EL (cell line): Measurements from ENCODE around the gene ELK3.

Experiments used
- DNase-seq: peaks from one replicate; pipeline ENCODE4 v3.0.0-alpha.2; 2016

ELK3 gene

DNA sequence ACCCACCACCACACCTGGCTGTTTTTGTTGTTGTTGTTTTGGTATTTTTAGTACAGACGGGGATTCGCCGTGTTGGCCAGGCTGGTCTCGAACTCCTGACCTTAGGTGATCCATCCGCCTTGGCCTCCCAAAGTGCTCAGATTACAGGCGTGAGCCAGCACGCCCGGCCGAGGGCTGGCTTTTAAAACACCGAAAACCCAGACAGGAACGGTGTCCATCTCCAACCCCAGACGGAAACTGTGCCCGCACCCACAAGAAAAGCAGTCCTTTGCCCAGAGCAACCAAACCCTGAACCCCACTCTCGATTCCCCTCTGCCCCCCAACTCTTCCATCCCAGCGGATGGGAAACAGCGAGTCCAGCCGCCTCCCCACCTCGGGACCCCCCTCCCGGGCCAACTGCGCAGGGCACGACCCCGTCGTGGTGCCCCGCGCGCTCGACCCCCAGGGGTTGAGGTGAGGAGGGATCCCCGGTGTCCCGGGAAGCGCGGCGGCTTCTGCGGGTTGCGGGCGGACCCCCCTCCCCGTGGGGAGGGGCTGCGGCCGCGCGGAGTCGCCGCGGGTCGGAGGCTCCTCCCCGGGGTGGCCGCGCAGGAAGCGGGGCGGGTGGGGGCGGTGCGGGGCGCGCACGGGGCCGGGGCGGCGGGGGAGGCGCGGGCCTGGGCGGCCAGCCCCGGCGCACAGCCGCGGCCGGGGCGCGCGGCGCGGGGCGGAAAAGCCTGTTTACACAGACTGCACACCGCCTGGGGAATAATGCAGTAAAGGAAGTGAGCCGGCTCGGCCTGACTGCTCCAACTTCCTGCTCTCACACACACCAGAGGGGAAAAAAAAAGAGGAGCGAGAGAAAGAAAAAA, at the start of gene ELK3:
TSS of gene ELK3 (plus strand) at position 651 of the 851 bp plus-strand sequence.
- DNase-seq = peak; percentile 75

- no peak for DNase-seq
Observed at GRCh38 chr12:96146747-96147146, 47.4 kb upstream of the ELK3 start.

DNA sequence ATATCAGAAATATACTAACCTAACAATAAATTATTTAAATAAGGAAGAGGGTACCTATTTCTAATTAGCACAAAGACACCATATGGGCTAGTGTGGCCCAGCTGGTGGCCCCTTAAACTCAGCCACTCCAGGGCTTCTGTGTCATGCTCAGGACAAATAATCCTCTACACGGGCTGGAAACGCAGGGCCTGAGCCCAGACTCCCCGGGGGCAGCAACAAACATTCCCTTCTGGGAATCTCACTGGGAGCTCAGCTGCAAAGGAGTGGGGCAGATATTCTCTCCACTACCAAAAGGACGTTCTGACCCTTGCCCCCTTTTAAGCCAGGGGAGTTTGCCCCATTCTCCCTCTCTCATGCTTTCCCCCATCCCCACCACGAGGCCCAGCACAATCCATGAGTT, 43.7 kb upstream of the ELK3 start:
- DNase-seq = no peak

DNA sequence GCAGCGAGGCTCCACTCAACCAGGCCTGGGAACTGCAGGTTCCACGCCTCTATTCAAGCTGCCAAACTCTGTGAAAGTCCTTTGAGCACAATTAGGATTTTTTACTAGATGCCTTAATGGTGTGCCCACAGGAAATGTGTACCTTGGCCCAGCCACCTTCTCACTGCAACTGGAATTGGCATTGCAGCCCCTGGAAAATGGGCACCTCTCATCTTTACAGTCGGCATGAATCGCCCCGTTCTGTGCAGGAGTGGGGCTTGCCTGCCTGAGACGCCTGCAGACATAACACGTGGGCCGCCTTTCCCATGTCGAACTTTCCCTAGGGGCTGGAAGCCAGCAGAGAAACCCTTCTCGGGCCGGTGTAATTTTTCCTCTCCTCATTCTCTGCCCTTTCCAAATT, 42.0 kb upstream of the ELK3 start:
- no peak for DNase-seq

GRCh38 chr12:96153131-96153725, 40.9 kb upstream of the ELK3 start:
- DNase-seq = no peak

- no peak for DNase-seq
Observed at GRCh38 chr12:96155181-96155580, 39.0 kb upstream of the ELK3 start.

- no peak for DNase-seq
Observed at GRCh38 chr12:96155781-96156180, 38.4 kb upstream of the ELK3 start.

DNA sequence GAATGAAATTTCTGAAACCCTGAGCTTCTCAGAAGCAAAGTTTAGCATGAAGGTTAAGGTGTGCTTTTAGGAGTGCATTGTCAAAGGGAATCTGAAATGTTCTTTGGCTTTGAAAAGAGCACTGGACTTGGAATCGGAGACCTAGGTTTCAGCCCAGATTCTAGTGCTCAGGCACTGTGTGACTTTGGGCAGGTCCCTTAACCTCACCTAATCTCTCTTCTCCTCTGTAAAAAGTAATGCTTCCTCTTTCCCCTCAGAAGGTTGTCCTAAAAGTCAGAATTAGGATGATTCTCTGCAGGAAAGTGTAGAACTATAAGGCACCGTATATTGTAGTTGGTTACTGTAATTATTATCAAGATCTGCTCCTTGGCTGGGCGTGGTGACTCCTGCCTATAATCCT, 38.0 kb upstream of the ELK3 start:
- DNase-seq = no peak

GRCh38 chr12:96157427-96157826, 36.7 kb upstream of the ELK3 start:
- no peak for DNase-seq

GRCh38 chr12:96164951-96165811, 29.0 kb upstream of the ELK3 start:
- no peak for DNase-seq

DNA sequence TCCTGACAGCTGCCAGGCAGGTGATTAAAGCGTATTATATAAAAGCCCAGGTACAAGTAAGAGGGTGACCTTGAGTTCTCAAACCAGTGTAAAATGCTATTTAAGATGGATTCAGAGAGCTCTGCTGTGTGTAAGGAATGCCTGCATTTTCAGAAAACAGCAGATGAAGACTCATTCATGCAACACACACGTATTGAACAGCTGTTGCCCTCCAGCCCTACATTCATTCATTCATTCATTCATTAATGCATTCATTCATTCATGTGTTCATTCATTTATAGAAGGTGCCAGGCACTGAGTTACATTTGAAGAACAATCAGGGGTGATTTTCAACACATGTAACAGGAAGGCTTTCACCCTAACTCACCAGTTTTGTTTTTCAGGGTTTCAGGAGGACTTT, 27.4 kb upstream of the ELK3 start:
- DNase-seq = no peak

GRCh38 chr12:96167492-96167891, 26.7 kb upstream of the ELK3 start:
- DNase-seq = no peak

DNA sequence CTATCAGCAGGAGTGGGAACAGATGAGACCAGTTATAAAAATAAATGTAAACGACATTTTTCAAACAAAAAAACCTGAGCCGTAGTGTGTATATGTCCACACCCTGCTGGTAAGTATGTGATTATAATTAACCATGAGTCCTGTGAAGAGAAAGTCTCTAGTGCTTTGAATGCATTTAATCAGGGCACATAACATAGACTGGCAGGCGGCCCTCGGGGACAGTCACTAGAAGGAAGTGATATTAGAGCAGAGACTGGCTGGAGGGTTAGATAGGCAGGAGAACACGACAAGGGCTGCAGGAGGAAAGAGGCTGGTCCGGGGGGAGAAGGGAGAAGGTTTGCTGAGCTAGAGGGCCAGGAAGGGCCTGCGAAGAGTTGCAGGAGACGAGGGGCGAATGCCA, 23.8 kb upstream of the ELK3 start:
- DNase-seq = no peak

GRCh38 chr12:96170762-96171161, 23.4 kb upstream of the ELK3 start:
- no peak for DNase-seq

GRCh38 chr12:96171905-96172304, 22.3 kb upstream of the ELK3 start:
- no peak for DNase-seq

DNA sequence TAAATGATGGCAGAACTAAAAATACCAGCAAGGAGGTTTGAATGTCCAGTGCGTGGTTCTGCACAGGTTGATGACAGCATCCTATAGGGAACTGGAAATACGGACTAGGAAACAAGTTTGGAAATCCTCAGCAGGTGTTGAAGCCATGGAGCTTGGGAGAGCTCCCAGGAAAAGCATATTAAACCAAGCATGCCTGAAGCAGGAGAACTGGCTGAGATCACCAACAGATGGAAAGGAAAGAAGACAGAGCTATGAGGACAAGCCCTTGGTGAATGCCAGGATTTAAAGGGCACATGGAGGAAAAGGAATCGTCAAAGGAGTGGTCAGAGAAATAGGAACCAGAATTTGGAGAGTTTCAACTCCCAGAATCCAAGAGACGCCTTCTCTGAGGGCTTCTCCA, 21.2 kb upstream of the ELK3 start:
- DNase-seq = no peak

DNA sequence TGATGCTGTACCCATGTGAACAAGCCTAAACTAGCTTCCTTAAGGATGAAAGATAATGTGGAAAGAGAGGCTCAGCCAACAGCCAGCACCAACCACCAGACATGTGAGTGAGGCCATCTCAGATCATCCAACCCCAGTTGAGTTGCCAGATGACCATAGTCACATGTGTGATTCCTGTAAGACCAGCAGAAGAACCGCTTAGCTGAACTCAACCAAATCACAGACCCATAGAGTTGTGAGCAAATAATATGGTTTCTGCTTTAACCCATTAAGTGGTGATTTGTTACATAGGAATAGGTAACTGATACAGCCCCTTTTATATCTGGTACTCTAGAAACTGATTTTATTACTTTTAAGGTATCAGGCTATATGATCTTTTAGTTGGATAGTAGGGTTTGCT, 17.6 kb upstream of the ELK3 start:
- DNase-seq = no peak

DNA sequence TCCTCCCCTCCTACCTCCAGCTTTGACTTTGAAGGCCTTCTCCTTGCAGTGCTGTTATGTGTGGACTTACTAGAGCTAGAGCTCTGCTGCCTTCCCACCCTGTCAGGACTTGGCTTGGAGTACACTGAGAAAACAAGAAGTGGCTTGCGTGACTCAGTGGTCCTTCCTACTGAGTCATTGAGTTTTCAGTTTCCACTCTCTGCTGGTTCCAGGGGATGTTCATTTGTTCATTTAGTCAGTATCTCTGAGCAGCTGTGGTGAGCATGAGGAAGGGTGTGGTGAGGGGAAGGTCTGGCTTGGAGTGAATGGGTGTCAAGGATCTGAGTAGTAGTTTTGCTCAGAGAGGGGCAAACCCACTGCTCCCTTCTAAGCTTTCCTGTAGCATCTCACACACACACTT, 17.2 kb upstream of the ELK3 start:
- DNase-seq = peak; percentile 63

- DNase-seq = no peak
Observed at GRCh38 chr12:96183734-96184370, 10.3 kb upstream of the ELK3 start.

- no peak for DNase-seq
Observed at GRCh38 chr12:96185914-96186313, 8.3 kb upstream of the ELK3 start.

DNA sequence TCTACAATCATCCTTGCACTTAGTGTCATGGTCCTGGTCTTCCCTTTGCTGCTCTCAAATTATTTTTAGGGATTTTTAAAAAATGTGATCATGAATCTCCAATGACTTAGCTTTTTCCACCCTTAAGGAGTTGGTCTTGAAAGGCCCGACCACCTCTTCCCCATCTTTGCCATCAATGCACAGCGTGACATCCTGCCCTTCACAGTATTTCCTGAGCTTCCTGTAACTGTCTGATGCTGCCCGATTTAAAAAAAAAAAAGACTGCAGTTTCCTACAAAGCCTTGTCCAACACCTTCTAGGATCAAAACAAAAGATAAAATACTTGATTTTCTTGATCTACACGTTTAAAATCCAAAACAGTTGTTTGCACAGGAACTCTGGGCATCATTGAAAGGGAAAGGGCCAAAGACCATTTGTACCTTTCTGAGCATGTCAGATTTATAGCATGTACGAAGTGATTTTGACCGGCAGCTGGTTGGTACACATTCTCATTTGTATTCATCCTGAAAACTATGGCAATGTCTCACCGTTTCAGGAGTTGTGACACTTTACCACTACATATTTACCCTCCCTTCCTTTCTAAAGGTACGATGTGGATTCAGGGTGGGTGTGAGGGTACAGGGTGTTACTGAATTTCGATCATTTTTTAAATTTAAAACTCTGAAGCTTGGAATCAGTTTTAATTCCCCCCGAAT, 7.4 kb upstream of the ELK3 start:
- no peak for DNase-seq

- no peak for DNase-seq
Observed at GRCh38 chr12:96187956-96188355, 6.2 kb upstream of the ELK3 start.

DNA sequence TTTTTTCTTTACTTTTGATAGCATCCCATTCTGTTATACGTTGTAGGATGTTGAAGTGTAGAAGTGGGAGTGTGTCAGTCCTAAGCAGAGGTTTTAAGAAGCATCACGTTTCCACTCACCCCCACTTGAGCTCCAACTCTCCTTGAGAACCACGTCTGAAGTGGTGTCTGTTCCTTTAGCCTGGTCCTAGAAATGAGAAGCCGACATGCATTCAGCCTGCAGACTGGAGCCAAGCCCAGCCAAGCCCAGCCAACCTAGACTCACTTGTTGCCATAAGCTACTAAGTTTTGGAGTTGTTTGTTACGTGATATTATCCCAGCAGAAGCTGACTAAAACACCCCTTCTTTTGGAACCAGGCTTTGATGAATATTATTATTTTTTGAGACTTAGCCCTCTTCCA, 4.4 kb upstream of the ELK3 start:
- DNase-seq = no peak
